ENCODE measurements around the gene SETDB2. TPM values are rescaled to one million over a fixed set of nuclear protein-coding genes. Genes with fewer than 3 reads are reported as not detected.
A peak's percentile ranks its signal among the peaks of the same experiment; 100 is the strongest.

The SETDB2 gene
- total and polyA plus RNA-seq, 10 of the 15 experiments (the other 5 are each of a cell fraction or from before 2014, with no cell fraction given) = 1.2 to 10.0 (median 7.4) TPM

- in situ Hi-C loops (cut with MboI) (no loop called here), intact Hi-C loops (cut with micrococcal nuclease; ENCODE audit: unreplicated experiment) (loop anchor here (10.0 kb wide), 2 partner anchors 236 to 336 kb away; no protein-coding TSS in a partner anchor)
- peak overlapping the region; percentile 17; the same call in 1 of the 2 replicates for H3K4me2 ChIP-seq (ENCODE audit: control insufficient read depth, insufficient read depth)
- ChIA-PET SMC1A (ENCODE audit: uncharacterized antibody, unreplicated experiment) (no interaction called here), POLR2A (no interaction called here), CTCF (interaction anchor here (0.9 to 1.3 kb wide), 2 partner anchors 11 kb away, joined by 3 read pairs; no protein-coding TSS in a partner anchor), RAD21 (ENCODE audit: unreplicated experiment) (interaction anchor here (1.2 kb wide), 1 partner anchor 9 kb away, joined by 3 read pairs; no protein-coding TSS in a partner anchor)
- H3K4me3 ChIP-seq = peak overlapping the region; percentile 46; the same call in 1 of the 2 replicates
- BruUV-seq (replicated peaks) = no TSS peak
- peaks cover under 1% of the 10 kb centered on the region; the same call in 1 of the 2 replicates for H3K4me1 ChIP-seq (ENCODE audit: control insufficient read depth, insufficient read depth, low read length)
- ATAC-seq (no peak), FAIRE-seq (no peak), DNase-seq (ENCODE audit: low read depth, low spot score) (no peak)
- TF ChIP-seq NR2C2 (IDR thresholded peaks at IDR 0.05; ENCODE audit: borderline replicate concordance, control insufficient read depth, insufficient read length, low read depth) (no peak), BRCA1 (IDR thresholded peaks at IDR 0.05; ENCODE audit: low read depth, low read length) (no peak), GABPA (IDR thresholded peaks at IDR 0.05; ENCODE audit: low read depth) (no peak)
- TF ChIP-seq, protein P1, sequence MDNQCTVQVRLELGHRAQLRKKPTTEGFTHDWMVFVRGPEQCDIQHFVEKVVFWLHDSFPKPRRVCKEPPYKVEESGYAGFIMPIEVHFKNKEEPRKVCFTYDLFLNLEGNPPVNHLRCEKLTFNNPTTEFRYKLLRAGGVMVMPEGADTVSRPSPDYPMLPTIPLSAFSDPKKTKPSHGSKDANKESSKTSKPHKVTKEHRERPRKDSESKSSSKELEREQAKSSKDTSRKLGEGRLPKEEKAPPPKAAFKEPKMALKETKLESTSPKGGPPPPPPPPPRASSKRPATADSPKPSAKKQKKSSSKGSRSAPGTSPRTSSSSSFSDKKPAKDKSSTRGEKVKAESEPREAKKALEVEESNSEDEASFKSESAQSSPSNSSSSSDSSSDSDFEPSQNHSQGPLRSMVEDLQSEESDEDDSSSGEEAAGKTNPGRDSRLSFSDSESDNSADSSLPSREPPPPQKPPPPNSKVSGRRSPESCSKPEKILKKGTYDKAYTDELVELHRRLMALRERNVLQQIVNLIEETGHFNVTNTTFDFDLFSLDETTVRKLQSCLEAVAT (IDR thresholded peaks at IDR 0.05) = no peak
- TF ChIP-seq, protein P2, sequence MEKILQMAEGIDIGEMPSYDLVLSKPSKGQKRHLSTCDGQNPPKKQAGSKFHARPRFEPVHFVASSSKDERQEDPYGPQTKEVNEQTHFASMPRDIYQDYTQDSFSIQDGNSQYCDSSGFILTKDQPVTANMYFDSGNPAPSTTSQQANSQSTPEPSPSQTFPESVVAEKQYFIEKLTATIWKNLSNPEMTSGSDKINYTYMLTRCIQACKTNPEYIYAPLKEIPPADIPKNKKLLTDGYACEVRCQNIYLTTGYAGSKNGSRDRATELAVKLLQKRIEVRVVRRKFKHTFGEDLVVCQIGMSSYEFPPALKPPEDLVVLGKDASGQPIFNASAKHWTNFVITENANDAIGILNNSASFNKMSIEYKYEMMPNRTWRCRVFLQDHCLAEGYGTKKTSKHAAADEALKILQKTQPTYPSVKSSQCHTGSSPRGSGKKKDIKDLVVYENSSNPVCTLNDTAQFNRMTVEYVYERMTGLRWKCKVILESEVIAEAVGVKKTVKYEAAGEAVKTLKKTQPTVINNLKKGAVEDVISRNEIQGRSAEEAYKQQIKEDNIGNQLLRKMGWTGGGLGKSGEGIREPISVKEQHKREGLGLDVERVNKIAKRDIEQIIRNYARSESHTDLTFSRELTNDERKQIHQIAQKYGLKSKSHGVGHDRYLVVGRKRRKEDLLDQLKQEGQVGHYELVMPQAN (conservative IDR thresholded peaks at IDR 0.05) = no peak
- peaks cover 38% of the 10 kb centered on the region for H3K79me2 ChIP-seq (ENCODE audit: control insufficient read depth, insufficient read depth, low read length)
- no peak overlapping the region for H3K9ac ChIP-seq (ENCODE audit: control insufficient read depth, insufficient read depth, low read length)
- H4K20me1 ChIP-seq (ENCODE audit: control insufficient read depth, insufficient read depth) = no peaks in the 10 kb centered on the region
- no peak overlapping the region for H3K27ac ChIP-seq (ENCODE audit: control insufficient read depth, insufficient read depth)
- H3K27me3 ChIP-seq (replicated peaks in 1 of 2; ENCODE audit: control insufficient read depth in 2 of 2, insufficient read depth in 2 of 2, low read length in 1 of 2) = no peaks in the 10 kb centered on the region
- no peaks in the 10 kb centered on the region for H3K36me3 ChIP-seq (ENCODE audit: control insufficient read depth in 2 of 2, insufficient read depth in 2 of 2, low read length in 1 of 2)
- 98% methylated on average over 2 of the region's 2 CpGs for WGBS (ENCODE audit: insufficient coverage, insufficient replicate concordance, low lambda C conversion rate, missing lambda C conversion rate)
- no peak overlapping the region for H2AFZ ChIP-seq (ENCODE audit: control insufficient read depth, low read depth, low read length)
- H3K9me3 ChIP-seq (replicated peaks; ENCODE audit: control insufficient read depth, insufficient read depth, low read length) = no peaks in the 10 kb centered on the region
Observed at GRCh38 chr13:49448753-49449152, 4.7 kb downstream of the SETDB2 start.

Measured in GM12878 (cell line).